NCI-H510A (cell line): ENCODE results near the gene NLRP6.
"Not testable (repeated sequence)": the region's sequence is repeated elsewhere in the genome, so short reads cannot be mapped to it uniquely, and the experiment has no call there.

Experiments used
- DNase-seq: peaks from one replicate; lab custom pipeline; 2025; lab: John Stamatoyannopoulos, UW

NLRP6 gene

DNA sequence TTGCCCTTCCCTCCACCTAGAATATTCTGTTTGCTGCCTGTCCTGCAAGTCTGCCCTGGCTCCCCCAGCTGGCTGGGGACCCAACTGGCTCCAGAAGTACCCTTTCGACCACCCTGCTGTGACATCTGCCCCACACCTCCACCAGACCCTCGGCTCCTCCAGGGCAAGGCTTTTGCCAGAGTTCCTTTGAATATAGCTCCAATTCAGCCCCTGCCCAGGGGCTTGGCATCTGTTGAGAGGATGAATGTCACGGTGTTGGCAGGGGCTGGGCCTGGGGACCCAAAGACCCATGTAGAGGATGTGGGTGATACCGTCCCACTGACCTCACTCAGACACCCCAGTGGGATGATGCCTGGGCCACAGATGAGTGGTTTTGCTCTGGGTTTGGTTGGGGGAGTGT, 4.0 kb downstream of the NLRP6 start:
- no peak for DNase-seq

DNA sequence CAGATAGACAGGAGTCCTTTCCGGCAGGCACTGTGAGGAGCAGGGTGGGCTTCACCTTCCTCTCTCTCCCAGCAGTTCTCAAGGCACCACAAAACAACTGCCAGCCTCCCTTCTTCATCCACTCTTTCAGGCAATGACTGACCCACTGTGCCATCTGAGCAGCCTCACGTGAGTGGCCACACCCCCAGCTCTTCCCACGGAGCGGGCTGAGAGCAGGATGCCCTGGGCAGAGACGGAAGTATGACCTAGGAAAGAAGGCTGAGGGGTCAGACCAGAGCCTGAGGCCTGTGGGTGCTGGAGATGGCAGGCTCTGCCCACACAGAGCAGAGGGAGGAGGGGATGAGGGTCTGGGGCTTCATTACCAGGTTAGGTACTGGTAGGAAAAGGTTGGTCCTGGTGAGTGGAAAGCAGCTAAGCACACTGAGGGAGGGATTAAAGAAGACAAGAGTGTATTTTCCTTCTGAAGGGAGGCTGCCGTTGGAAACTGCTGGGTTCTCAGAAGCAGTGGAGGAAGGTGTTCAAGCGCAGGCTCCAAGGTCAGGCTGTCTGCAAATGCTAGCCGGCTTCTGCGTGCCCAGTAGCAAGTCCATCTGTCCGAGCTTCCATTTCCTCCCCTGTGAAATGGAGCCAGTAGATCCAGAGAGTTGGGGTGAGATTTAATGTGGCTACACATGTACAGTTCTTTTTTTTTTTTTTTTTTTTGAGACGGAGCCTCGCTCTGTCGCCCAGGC, 4.6 kb downstream of the NLRP6 start:
- DNase-seq, result no peak

DNA sequence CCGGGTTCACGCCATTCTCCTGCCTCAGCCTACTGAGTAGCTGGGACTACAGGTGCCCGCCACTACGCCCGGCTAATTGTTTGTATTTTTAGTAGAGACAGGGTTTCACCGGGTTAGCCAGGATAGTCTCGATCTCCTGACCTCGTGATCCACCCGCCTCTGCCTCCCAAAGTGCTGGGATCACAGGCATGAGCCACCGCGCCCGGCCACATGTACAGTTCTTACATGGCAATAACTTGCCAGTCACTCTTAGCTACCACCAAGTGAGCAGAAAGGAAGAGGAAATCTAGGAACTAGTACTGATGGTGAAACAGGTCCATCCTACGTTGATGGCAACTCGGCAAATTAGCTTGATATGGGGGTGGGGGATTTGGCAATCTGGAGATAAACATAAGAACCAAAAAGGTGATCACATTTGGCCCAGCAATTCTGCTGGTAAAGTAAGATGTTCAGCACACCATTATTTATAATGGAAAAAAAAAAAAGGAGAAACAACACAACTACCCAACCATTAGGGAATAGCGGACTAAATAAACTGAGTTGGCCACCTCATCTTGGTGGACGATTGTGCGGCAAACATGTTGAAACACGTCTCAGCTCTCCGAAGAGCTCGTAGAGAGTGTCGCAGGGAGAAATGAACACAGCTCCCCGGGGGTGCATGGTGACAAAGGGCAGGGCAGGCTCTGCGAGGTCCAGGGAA, 5.3 kb downstream of the NLRP6 start:
- DNase-seq, result peak; percentile 46

DNA sequence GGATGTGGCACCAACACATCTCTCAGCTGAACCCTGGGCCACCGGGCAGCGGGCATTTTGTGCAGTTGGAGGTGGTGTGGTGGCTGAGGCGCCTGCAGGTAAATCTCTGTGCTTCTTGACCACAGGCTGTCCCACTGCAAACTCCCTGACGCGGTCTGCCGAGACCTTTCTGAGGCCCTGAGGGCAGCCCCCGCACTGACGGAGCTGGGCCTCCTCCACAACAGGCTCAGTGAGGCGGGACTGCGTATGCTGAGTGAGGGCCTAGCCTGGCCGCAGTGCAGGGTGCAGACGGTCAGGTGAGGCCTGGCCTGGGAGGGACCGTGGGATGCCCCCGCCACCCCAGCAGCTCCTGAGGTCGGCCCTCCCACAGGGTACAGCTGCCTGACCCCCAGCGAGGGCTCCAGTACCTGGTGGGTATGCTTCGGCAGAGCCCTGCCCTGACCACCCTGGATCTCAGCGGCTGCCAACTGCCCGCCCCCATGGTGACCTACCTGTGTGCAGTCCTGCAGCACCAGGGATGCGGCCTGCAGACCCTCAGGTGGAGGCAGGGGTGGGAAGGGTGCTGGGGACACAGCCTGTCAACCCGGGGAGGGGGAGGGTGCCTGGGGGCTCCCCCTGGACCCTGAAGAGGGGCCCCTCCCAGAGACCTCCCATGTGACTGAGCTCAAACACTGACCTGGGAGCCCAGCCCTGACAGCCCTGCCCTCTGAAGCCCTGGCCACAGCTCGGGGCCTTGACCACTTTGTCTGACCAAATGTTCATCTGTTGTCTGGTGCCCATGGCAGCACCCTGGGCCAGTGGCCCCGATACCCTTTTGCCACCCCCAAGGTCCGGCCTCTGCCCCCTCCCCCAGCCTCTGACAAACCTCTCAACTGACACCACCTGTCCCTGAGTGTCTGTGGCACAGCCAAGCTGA, 6.2 kb downstream of the NLRP6 start:
- DNase-seq, result no peak

DNA sequence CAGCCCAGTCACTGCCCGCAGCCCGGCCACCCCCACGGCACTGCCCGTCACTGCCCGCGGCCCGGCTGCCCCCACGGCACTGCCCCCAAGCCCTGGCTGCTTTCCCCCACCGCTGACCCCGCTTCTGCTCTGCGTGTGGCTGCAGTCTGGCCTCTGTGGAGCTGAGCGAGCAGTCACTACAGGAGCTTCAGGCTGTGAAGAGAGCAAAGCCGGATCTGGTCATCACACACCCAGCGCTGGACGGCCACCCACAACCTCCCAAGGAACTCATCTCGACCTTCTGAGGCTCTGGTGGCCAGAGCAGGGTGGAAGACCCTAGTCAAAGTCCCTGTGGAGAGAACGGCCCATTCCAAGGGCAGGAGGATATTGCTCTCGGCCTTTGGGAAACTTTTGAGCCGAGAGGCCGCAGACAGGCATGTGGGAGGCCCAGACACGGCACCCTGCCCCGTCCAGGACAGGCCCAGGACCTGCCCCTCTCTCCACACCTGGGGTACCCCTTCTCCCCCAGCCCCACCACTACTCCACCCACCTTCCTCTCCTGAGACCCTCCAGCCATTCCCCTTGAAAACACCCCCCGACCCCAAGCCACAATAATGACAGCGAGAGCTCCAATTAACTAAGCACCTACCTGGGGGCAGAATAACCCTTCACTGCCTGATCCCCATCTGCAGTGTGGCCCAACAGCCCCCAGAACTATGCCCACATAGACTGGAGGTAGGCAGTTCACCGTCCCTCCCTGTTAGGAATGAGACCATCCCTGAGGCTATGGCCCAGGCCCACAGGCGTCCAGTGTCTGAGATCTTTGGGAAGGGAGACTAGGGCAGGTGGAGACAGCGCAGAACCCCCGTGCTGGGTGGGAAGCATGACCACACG, 7.0 kb downstream of the NLRP6 start:
- no peak for DNase-seq

DNA sequence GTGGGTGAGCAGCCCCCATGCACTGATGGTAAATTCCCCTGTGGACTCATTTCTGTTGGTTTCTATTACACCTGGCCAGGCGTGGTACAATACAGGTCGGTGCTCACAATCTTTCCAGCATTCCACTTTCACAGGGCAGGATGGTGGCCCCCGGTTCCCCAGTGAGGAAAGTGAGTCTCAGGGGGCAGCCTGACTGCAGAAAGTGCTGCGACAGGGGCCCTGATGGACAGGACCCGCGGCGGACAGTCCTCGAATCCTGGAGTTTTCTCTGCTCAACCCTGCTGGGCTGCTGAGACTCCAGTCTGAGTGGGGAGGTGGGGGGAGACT, 7.7 kb downstream of the NLRP6 start:
- DNase-seq, result no peak

DNA sequence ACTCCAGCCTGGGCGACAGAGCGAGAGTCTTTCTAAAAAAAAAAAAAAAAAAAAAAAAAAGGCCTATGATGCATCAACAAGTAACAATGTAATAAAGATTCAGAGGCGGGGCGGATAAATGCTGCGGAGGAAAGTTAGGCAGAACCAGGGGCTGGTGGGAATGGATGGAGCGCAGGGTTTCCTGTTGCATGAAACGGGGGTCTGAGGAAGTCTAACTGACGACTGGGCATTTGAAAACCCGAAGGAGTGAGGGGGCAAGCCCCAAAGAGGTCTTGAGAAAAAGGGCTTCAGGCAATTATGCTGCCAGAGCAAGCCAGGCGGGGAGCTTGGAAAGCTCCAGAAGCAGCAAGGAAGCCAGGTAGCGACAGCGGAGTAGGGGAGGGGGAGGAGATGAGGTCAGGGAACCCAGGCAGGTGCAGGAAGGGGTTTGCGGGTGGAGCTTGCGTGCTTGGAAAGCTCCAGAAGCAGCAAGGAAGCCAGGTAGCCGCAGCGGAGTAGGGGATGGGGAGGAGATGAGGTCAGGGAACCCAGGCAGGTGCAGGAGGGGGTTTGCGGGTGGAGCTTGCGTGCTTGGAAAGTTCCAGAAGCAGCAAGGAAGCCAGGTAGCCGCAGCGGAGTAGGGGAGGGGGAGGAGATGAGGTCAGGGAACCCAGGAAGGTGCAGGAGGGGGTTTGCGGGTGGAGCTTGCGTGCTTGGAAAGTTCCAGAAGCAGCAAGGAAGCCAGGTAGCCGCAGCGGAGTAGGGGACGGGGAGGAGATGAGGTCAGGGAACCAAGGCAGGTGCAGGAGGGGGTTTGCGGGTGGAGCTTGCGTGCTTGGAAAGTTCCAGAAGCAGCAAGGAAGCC, 9.0 kb downstream of the NLRP6 start:
- not testable (repeated sequence) for DNase-seq

DNA sequence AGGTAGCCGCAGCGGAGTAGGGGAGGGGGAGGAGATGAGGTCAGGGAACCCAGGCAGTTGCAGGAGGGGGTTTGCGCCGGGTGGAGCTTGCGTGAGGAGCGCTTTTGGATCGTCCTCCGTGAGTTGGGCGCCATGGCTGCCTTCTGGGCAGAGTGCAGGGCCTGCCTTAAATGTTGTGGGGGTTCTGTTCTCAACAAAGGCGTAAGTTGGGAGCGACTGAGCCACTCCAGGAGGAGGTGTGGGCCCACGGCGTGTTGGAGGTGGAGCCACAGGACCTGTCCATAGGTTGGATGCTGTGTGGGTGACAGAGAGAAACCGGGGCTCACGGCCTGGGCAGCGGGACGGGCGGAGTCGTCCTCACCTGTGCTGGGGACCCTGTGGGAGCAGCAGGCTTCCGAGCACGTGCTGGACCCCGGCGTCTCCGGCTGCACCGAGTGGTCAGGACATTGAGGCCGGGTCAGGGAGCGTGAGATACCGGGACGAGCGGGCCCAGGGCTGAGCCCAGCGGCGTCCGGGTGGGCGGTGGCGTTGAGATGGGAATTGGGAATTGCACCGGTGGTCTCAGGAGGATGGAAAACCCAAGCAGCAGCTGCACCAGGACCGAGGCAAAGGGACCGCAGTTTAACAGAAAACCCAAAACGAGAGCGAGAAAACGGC, 9.7 kb downstream of the NLRP6 start:
- no peak for DNase-seq

DNA sequence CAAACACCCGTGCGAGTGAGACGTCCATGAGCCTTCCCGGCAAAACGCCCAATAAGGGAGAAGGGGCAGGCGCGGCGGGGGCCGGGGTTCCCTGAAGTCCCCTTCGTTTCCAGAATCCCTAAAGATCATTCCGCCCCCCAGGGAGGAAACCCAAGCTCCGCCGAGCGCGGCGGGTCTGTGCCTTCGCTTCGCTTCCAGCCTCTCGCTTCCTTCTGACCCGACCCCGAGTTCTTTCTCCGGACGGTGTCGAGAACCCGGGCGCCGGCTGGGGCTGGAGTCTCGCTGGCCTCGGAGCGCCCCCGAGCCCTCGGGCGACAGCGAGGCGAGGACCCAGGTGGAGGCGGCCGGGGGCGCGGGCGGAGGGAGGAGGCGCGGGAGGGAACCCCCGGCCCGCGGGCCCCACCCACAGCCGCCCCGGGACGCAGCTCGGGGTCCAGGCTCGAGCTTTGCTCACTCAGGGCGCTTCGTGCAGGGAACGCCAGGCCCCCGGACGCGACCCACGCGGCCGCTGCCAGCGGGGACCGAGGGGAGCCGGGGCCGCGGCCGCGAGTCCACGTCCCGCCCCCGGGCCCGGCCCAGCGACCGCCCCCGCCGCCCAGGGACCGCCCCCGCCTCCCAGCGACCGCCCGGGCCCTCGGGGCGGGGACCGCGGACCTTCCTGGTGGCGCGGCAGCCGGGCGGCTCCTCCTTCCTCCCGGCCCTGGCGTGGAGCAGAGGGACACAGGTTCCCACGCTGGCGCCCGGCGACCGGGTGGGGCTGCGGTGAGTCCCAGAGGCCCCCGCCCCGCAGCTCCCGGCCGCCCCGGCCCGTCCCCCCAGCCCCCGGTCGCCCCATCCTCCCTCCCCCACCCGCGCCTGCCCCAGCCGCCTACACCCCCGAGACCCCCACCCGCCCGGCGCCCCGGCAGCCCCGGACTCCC, 10.5 kb downstream of the NLRP6 start, which contains the start of gene PGGHG:
Gene PGGHG (plus strand): TSS at position 649 of the 920 bp plus-strand sequence. CDS start 691 bp downstream, outside the sequence.
- DNase-seq, result peak; percentile 32

DNA sequence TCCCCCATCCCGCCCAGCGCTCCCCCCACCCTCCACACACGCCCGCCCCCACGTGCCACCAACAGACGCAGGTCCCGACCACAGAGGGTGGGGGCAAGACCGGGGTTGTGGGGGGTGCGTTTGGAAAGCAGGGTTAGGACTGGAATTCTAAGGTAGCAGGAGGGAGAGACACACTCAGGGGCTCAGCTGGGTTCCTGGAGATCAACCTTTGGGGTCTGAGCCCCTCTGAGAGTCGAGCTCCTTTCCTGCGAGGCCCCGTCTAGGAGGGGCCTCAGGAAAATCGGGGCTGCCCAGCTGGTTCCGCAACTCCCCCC, 11.1 kb downstream of the NLRP6 start:
- no peak for DNase-seq

DNA sequence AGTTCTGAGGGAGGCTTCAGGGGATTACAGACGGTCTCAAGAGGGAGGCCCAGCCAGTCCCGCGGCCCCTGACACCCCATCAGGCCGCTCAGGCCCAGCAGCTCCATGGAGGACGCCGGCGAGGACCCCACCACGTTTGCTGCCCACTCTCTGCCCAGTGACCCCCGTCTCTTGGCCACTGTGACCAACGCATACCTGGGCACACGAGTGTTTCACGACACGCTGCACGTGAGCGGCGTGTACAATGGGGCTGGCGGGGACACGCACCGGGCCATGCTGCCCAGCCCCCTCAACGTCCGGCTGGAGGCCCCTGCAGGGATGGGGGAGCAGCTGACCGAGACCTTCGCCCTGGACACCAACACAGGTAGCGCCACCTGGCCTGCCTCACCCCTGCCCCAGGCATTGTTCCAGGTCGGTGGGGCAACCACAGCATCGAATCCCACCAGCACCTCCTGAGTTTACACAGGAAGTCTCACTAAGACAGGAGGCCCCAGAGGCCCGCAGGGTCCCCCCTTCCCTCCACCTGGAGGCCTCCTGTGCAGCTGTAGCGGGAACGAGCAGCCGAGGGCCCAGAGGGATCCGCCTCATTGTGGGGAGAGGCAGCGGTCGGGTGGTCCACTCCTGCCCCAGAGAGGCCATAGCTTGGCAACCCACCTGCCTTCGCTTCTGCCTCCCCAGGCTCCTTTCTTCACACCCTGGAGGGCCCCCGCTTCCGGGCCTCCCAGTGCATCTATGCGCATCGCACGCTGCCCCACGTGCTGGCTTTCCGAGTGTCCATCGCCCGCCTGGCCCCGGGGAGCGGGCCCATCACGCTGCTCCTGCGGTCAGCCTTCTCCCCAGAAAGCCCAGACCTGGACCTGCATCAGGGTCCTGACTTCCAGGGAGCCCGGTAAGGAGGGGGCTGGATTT, 11.8 kb downstream of the NLRP6 start:
- no peak for DNase-seq

DNA sequence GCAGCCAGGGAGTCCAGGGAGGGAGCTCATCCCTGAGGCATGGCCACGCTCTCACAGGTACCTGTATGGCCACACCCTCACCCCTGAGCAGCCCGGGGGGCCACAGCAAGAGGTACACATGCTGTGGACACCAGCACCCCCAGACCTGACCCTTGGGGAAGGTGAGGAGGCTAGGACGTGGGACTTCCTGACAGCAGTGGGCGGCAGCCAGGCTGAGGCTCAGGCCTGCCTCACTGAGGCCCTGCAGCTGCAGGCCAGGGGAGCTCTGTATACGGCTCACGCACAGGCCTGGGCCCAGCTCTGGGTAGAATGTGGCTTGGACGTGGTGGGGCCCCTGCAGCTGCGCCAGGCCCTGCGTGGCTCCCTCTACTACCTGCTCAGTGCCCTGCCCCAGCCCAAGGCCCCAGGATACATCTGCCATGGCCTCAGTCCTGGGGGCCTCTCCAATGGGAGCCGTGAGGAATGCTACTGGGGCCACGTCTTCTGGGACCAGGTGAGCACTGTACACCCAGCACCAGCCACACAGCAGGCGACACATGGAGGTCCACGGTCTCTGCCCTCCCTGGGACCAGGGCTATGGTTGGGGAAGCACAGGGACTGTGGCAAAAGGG, 12.5 kb downstream of the NLRP6 start:
- DNase-seq, result no peak

DNA sequence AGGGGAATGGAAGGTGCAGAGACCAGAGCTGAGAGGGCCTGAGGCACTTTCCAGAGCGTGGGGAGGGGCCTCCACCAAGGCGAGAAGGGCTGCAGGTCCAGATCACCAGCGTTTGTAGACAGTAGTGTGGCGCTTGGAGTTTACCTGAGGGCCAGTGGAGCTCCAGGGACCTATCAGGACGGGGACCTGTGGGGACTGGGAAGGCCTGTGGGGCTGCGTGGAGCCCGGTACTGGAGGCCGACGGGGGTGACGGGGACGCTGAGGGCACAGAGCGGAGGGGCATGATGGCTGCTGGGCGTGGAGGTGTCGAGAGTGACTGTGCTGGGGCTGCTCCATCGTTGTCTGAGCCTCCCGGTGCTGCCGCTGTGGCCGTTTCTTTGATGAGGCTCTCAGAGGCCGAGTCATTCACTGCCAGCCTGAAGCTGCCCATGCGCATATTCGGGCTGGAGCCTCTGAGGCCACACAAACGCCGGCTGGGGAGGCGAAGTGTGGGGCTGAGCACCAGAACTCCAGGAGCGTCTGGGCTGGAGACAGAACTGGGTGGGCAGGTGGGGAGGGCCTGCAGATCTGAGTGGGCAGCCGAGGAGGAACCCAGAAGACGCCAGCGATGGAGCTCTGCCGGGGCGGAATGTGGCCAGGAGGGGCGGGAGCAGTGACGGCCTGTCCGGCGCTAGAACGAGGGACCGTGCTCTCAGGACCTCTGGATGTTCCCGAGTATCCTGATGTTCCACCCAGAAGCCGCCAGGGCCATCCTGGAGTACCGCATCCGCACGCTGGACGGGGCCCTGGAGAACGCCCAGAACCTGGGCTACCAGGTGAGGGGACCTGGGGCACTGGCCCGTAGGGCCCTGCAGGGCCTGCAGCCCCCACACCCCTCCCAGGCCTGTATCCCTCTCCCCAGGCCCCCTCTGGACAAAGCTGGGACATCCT, 13.3 kb downstream of the NLRP6 start:
- no peak for DNase-seq

DNA sequence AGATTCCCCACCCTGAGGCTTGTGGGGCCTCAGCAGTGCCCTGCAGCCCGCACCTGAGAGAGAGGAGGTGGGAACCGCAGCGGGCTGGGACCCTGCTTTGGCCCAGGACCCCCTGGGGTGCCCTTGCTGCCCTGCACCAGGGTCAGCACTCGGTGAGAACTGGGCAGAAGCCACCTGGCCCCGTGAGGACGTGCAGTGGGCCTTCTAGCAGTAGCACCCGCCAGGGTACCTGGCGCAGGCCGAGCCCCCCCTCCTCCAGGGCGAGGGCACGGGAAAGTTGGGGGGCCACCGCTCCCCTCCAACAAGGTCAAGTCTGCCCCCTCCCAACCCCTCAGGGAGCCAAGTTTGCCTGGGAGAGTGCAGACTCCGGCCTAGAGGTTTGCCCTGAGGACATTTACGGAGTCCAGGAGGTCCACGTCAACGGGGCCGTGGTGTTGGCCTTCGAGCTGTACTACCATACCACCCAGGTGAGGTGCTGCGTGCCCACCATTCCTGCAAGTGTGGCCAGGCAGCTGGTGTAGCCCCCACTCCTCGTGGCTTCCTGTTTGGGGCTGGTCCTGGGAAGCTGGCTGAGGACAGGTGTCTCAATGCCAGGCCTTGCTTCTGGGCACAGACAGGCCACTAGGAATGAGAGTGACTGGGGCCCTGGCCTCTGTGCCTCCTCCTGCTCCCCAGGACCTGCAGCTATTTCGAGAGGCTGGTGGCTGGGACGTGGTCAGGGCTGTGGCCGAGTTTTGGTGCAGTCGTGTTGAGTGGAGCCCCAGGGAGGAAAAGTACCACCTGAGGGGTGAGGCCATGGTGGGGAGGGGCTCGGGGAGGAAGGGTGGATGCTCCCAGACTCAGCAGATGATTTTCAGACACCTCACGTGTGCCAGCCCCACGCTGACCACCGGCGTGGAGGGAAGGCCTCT, 14.3 kb downstream of the NLRP6 start:
- no peak for DNase-seq

DNA sequence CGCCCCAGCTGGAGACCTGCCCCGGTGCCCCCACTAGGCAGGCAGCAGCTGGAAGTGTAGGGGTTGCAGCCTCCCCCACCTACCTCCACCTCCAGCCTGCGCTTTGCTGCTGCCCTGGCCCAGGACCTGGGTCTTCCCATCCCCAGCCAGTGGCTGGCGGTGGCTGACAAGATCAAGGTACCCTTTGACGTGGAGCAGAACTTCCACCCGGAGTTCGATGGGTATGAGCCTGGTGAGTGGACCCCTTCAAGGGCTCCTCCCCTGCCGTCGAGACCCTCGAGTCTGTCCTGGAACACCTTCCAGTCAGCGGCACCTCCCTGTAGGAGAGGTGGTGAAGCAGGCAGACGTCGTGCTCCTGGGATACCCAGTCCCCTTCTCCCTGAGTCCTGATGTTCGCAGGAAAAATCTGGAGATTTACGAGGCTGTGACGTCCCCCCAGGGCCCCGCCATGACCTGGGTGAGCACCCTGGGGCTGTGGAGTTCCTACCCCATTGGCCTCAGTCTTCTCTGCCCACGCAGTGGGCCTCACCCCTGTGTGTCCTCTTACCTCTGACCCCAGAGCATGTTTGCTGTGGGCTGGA, 15.2 kb downstream of the NLRP6 start:
- no peak for DNase-seq
